Activated B cell treated with CpG ODN at 0.5 μM for 24 hours (primary cell): ENCODE data around the gene RBFOX2. TPM values are rescaled to one million over a fixed set of nuclear protein-coding genes. Genes with fewer than 3 reads are reported as not detected.

Experiments
- ATAC-seq: fragments of 200-7000 bp; cut with Tn5 transposase; one replicate; pipeline ENCODE4 v1.10.0; 2021; ENCODE audit warnings: low read depth, mild to moderate bottlenecking, moderate library complexity
- CTCF ChIA-PET: fragments of 350-600 bp; sonication (Branson Sonifier 250); formaldehyde crosslinking; loops from one replicate; lab custom pipeline; 2021; ENCODE audit warnings: antibody characterized with exemption; lab: Charles Lee
- POLR2A ChIA-PET: fragments of 350-600 bp; sonication (Branson Sonifier 250); formaldehyde crosslinking; loops from one replicate; lab custom pipeline; 2021; ENCODE audit warnings: antibody characterized with exemption; lab: Charles Lee
- DNase-seq: peaks from one replicate; pipeline ENCODE4 v3.0.0; 2022
- H3K27ac Mint-ChIP-seq: one replicate; pipeline ENCODE4 v1.8.0; 2020; ENCODE audit warnings: mixed read lengths
- H3K27me3 Mint-ChIP-seq: one replicate; pipeline ENCODE4 v1.8.0; 2021; ENCODE audit warnings: mixed read lengths
- H3K36me3 Mint-ChIP-seq: one replicate; pipeline ENCODE4 v1.8.0; 2021; ENCODE audit warnings: low read depth, mixed read lengths
- H3K4me1 Mint-ChIP-seq: one replicate; pipeline ENCODE4 v1.8.0; 2021; ENCODE audit warnings: mixed read lengths
- H3K4me3 Mint-ChIP-seq: one replicate; pipeline ENCODE4 v1.8.0; 2020; ENCODE audit warnings: mild to moderate bottlenecking, mixed read lengths
- H3K9me3 Mint-ChIP-seq: one replicate; pipeline ENCODE4 v1.8.0; 2020; ENCODE audit warnings: mixed read lengths
- intact Hi-C: fragments of 100-400 bp; cut with micrococcal nuclease; formaldehyde crosslinking; loops from one replicate; pipeline ENCODE4 v1.15.1; 2024
- total RNA-seq: library from RNA; stranded (reverse); gene quantifications from 2 replicates; pipeline ENCODE4 v1.2.3, GENCODE V29; 2022
- TF ChIP-seq, protein P1 (sequence below): fragments of 200-600 bp; IDR thresholded peaks from one replicate; pipeline ENCODE4 v1.8.0; 2022; ENCODE audit warnings: antibody characterized with exemption, mild to moderate bottlenecking

The RBFOX2 gene
- total RNA-seq, 1 donor from 2014 or later = not detected

DNA sequence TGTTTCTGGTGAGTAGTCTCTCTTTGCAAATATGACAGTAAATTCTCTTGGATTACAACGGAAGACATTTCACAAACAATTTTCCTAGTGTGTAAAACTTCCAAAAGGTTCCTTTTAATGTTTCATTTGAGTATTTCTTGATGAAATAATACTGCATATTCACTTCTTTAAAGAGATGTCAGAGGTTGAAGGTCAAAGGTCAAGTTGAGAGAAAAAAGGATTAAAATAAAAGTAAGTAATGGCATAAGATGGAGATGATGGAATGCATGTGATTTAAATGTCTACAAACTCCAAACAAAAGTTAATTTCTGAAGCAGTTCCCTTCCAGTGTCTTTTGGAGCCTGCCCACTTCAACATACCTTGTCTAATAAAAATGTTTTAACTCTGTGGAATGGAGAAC lies 270.2 kb downstream of the RBFOX2 start:
- ATAC-seq (no peak), DNase-seq (no peak)
- H3K9me3 Mint-ChIP-seq = no peaks in the 10 kb centered on the region
- H3K27ac Mint-ChIP-seq = no peak overlapping the region
- intact Hi-C loops = no loop called here
- no peaks in the 10 kb centered on the region for H3K36me3 Mint-ChIP-seq
- ChIA-PET POLR2A (no interaction called here), CTCF (no interaction called here)
- no peaks in the 10 kb centered on the region for H3K4me1 Mint-ChIP-seq
- TF ChIP-seq, protein P1, sequence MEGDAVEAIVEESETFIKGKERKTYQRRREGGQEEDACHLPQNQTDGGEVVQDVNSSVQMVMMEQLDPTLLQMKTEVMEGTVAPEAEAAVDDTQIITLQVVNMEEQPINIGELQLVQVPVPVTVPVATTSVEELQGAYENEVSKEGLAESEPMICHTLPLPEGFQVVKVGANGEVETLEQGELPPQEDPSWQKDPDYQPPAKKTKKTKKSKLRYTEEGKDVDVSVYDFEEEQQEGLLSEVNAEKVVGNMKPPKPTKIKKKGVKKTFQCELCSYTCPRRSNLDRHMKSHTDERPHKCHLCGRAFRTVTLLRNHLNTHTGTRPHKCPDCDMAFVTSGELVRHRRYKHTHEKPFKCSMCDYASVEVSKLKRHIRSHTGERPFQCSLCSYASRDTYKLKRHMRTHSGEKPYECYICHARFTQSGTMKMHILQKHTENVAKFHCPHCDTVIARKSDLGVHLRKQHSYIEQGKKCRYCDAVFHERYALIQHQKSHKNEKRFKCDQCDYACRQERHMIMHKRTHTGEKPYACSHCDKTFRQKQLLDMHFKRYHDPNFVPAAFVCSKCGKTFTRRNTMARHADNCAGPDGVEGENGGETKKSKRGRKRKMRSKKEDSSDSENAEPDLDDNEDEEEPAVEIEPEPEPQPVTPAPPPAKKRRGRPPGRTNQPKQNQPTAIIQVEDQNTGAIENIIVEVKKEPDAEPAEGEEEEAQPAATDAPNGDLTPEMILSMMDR = no peak
- peaks cover 59% of the 10 kb centered on the region for H3K27me3 Mint-ChIP-seq
- no peak overlapping the region for H3K4me3 Mint-ChIP-seq

DNA sequence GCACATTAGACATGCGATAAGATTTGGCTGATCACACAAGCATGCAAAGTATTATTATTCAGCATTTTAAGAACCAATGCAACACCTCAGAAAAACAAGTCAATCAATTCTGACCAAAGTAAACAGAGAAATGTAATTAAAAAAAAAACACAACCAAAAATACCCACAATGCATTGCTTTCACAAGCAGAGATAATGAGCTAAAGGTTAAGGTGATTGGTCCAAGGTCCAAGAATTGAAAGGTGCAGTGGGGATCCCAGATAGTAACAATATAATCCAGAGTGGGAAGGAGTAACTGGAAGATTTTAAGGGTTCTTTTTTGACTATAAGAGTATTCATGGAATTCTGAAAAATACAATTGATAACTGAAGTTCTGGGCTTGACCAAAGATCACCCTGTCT lies 271.9 kb downstream of the RBFOX2 start:
- peaks cover 67% of the 10 kb centered on the region for H3K27me3 Mint-ChIP-seq
- H3K27ac Mint-ChIP-seq = no peak overlapping the region
- H3K4me1 Mint-ChIP-seq = peaks cover 11% of the 10 kb centered on the region
- intact Hi-C loops = no loop called here
- ChIA-PET POLR2A (interaction anchor here (0.6 kb wide), 1 partner anchor 280 kb away, joined by 3 read pairs; no protein-coding TSS in a partner anchor), CTCF (no interaction called here)
- no peak for DNase-seq
- H3K4me3 Mint-ChIP-seq = no peak overlapping the region
- H3K9me3 Mint-ChIP-seq = no peaks in the 10 kb centered on the region
- H3K36me3 Mint-ChIP-seq = no peaks in the 10 kb centered on the region
- TF ChIP-seq, protein P1 = no peak
- ATAC-seq = no peak

DNA sequence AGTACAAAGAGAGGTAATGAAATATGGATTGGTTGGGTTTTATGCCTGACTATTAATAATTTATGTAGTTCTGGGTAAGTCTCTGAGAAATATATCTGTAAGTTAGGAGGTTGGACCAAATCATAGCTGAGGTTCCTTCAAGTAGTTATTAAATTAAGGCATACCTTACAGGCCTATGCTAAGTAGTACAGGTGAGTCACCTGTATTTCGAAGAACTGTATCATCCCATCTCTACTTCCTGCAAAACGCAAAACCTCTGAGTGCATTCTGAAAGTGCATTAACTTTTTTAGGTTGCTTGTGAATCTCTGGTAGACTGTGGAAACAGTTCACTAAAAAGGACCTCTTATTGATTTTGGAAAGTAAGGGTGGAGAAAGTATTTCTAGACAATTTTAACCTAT lies 273.9 kb downstream of the RBFOX2 start:
- intact Hi-C loops = no loop called here
- ChIA-PET CTCF (no interaction called here), POLR2A (no interaction called here)
- no peaks in the 10 kb centered on the region for H3K36me3 Mint-ChIP-seq
- H3K4me3 Mint-ChIP-seq = no peak overlapping the region
- ATAC-seq (no peak), DNase-seq (no peak)
- TF ChIP-seq, protein P1 = no peak
- H3K4me1 Mint-ChIP-seq = peaks cover 16% of the 10 kb centered on the region
- peaks cover 65% of the 10 kb centered on the region for H3K27me3 Mint-ChIP-seq
- no peak overlapping the region for H3K27ac Mint-ChIP-seq
- H3K9me3 Mint-ChIP-seq = no peaks in the 10 kb centered on the region

DNA sequence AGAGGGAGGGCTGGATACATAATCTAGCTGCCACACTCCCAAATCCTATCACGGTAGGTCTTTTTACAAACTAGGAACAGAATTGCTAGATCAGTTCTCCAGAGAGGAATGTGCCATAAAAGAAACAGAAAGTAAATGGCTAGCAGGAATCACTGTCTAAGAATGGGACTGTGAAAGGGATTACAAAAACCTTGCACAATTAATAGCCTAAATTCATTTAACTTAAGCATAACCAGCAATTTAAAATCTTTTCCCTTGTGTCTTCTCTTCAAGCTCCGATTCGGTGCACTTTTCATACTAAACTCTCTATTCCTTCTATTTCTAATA lies 275.8 kb downstream of the RBFOX2 start:
- peaks cover 58% of the 10 kb centered on the region for H3K27me3 Mint-ChIP-seq
- DNase-seq = no peak
- CTCF ChIA-PET = no interaction called here
- POLR2A ChIA-PET = no interaction called here
- no peaks in the 10 kb centered on the region for H3K36me3 Mint-ChIP-seq
- TF ChIP-seq, protein P1 = no peak
- no peak for ATAC-seq
- intact Hi-C loops = no loop called here
- H3K4me3 Mint-ChIP-seq = no peak overlapping the region
- no peaks in the 10 kb centered on the region for H3K9me3 Mint-ChIP-seq
- peaks cover 26% of the 10 kb centered on the region for H3K4me1 Mint-ChIP-seq
- no peak overlapping the region for H3K27ac Mint-ChIP-seq

DNA sequence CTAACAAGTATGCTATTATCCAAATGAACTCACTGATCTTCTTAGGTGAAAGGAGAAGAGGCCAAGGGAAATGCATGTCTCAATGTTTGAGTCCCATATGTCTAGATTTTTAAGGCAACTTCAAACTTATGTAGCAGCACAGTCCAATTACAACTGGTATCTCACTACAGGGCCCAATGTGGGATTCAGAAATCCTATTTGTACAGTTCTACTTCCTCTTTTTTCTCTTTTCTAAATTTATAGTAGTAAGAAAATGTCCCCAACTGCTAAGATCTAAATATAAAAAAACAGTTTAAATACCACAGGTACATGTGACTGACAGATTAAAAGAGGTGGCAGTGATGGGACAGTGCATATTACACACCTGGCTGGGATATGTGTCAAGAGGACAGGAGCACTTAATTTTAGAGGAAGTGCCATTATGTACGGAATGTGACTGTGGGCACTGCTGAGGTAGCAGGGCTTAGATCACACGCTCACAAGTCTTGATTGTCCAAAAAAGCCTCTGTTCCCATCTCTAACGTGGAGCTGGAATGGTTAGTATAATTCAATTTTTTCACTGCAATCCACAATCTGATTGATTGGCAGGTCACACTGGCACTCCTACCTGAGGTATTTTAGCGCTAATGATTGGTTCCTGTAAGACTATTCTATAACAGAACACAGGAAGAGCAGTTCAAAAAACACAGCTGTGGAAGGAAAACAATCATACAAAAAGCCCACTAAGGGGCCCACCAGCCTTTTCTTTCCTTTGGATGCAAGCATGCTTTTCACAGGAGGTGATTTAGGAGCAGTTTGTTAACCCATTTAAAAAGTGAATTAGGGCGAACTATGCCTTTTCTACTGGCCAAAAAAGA lies 276.4 kb downstream of the RBFOX2 start:
- intact Hi-C loops = no loop called here
- ChIA-PET CTCF (no interaction called here), POLR2A (interaction anchor here (0.6 kb wide), 1 partner anchor 103 kb away, joined by 3 read pairs; no protein-coding TSS in a partner anchor)
- peaks cover 57% of the 10 kb centered on the region for H3K27me3 Mint-ChIP-seq
- H3K4me3 Mint-ChIP-seq = no peak overlapping the region
- TF ChIP-seq, protein P1 = no peak
- DNase-seq (no peak), ATAC-seq (no peak)
- peaks cover 26% of the 10 kb centered on the region for H3K4me1 Mint-ChIP-seq
- no peaks in the 10 kb centered on the region for H3K36me3 Mint-ChIP-seq
- H3K27ac Mint-ChIP-seq = no peak overlapping the region
- H3K9me3 Mint-ChIP-seq = no peaks in the 10 kb centered on the region
